HL-60/S4 (cell line): ENCODE data around the gene DUXA.

Source experiments
- in situ Hi-C: fragments of 300-500 bp; cut with MboI; formaldehyde crosslinking; loops from 2 replicates; pipeline ENCODE4 v1.14.3; 2022; ENCODE audit warnings: low sequenced_read_pairs

The DUXA gene

GRCh38 chr19:57105976-57106721, 61.1 kb downstream of the DUXA start:
- in situ Hi-C loops: no loop called here
